OCI-LY3 (cell line): ENCODE results near the gene CNTRL.

Source experiments
- CTCF ChIP-seq: fragments of 200-600, 300-600 bp; sonication (generic); IDR thresholded peaks from 2 replicates; pipeline ENCODE4 v1.5.1; 2014; ENCODE audit warnings: antibody characterized with exemption, low read length, low read depth
- EZH2phosphoT487 ChIP-seq: fragments of 200-600 bp; shearing (Covaris generic); IDR thresholded peaks from 2 replicates; pipeline ENCODE4 v1.6.1; 2018; ENCODE audit warnings: antibody characterized with exemption, mixed run types, low read depth

- TF ChIP-seq EZH2phosphoT487, result no peak
- no peak for TF ChIP-seq CTCF
These were observed 80.0 kb downstream of the CNTRL start for GRCh38 chr9:121154782-121155181.
